ENCODE data around the gene MAP2K7.
A peak's percentile ranks its signal among the peaks of the same experiment; 100 is the strongest.

Gene MAP2K7

GRCh38 chr19:7867092-7867844, 36.4 kb upstream of the MAP2K7 start:
- DNase-seq: no peak

GRCh38 chr19:7868326-7868670, 35.4 kb upstream of the MAP2K7 start:
- DNase-seq: peak in 1 of 4 experiments; percentile 26

GRCh38 chr19:7868671-7869452, 34.8 kb upstream of the MAP2K7 start:
- peak; percentile 77 to 83 (median 79) for DNase-seq

- peak; percentile 77 to 82 (median 79) for DNase-seq
Observed at GRCh38 chr19:7869453-7869909, 34.2 kb upstream of the MAP2K7 start.

- peak in 3 of 4 experiments; percentile 12 to 57 (median 27) for DNase-seq
Observed at GRCh38 chr19:7869910-7870511, 33.7 kb upstream of the MAP2K7 start.

- DNase-seq: peak in 1 of 4 experiments; percentile 37
Observed at GRCh38 chr19:7870571-7871436, 32.9 kb upstream of the MAP2K7 start.

- peak; percentile 56 to 76 (median 66) for DNase-seq
Observed at GRCh38 chr19:7871437-7872305, 32.0 kb upstream of the MAP2K7 start.

- no peak for DNase-seq
Observed at GRCh38 chr19:7872306-7873204, 31.1 kb upstream of the MAP2K7 start.

- no peak for DNase-seq
Observed at GRCh38 chr19:7873304-7874075, 30.2 kb upstream of the MAP2K7 start.

- no peak for DNase-seq
Observed at GRCh38 chr19:7874076-7874896, 29.4 kb upstream of the MAP2K7 start, which contains the start of gene PRR36. PRR36 (minus strand) TSS chr19:7874390; CDS start chr19:7873689, 701 bp downstream.

- DNase-seq: peak in 1 of 4 experiments; percentile 11
Observed at GRCh38 chr19:7874897-7875273, 28.8 kb upstream of the MAP2K7 start.

GRCh38 chr19:7877249-7877836, 26.3 kb upstream of the MAP2K7 start:
- DNase-seq: no peak

GRCh38 chr19:7879111-7879807, 24.4 kb upstream of the MAP2K7 start:
- no peak for DNase-seq

GRCh38 chr19:7879836-7880235, 23.8 kb upstream of the MAP2K7 start:
- DNase-seq: no peak

- DNase-seq: no peak
Observed at GRCh38 chr19:7881910-7882309, 21.8 kb upstream of the MAP2K7 start.

GRCh38 chr19:7883105-7883504, 20.6 kb upstream of the MAP2K7 start:
- no peak for DNase-seq

GRCh38 chr19:7883796-7884570, 19.7 kb upstream of the MAP2K7 start:
- no peak for DNase-seq
